ENCODE data around the gene FIZ1.
A peak's percentile ranks its signal among the peaks of the same experiment; 100 is the strongest.

Gene FIZ1

GRCh38 chr19:55611983-55612645 lies 12.8 kb upstream of the FIZ1 start:
- no peak for DNase-seq

GRCh38 chr19:55611300-55611982 lies 12.1 kb upstream of the FIZ1 start:
- DNase-seq, result no peak

GRCh38 chr19:55609326-55609725 lies 10.0 kb upstream of the FIZ1 start:
- no peak for DNase-seq

GRCh38 chr19:55606817-55607216 lies 7.5 kb upstream of the FIZ1 start:
- no peak for DNase-seq

- DNase-seq, result no peak
Observed at GRCh38 chr19:55606471-55606787, 7.1 kb upstream of the FIZ1 start.

GRCh38 chr19:55605637-55606470 lies 6.5 kb upstream of the FIZ1 start, which contains the start of gene ZNF865:
Gene ZNF865 (plus strand): TSS chr19:55605647. CDS start chr19:55613619, 7,972 bp downstream.
- peak; percentile 65 for DNase-seq

- DNase-seq, result peak; percentile 98
Observed at GRCh38 chr19:55605207-55605636, 5.9 kb upstream of the FIZ1 start.

- DNase-seq, result no peak
Observed at GRCh38 chr19:55603581-55604292, 4.4 kb upstream of the FIZ1 start.

GRCh38 chr19:55603115-55603514 lies 3.8 kb upstream of the FIZ1 start:
- no peak for DNase-seq

- no peak for DNase-seq
Observed at GRCh38 chr19:55602104-55603001, 3.0 kb upstream of the FIZ1 start.

GRCh38 chr19:55601084-55601483 lies 1.8 kb upstream of the FIZ1 start:
- no peak for DNase-seq

GRCh38 chr19:55600662-55601028 lies 1.3 kb upstream of the FIZ1 start:
- DNase-seq, result no peak

- peak; percentile 76 for DNase-seq
Observed at GRCh38 chr19:55599842-55600661, 735 bp upstream of the FIZ1 start, which contains the start of gene ZNF524. Gene ZNF524 (plus strand): TSS chr19:55600288. CDS start chr19:55602113, 1,825 bp downstream.

GRCh38 chr19:55598719-55599467 lies 424 bp downstream of the FIZ1 start:
- DNase-seq, result peak; percentile 93

GRCh38 chr19:55598034-55598433 lies 1.3 kb downstream of the FIZ1 start:
- no peak for DNase-seq

GRCh38 chr19:55597501-55597921 lies 1.8 kb downstream of the FIZ1 start:
- DNase-seq, result no peak

GRCh38 chr19:55596304-55596703 lies 3.0 kb downstream of the FIZ1 start:
- DNase-seq, result no peak

- no peak for DNase-seq
Observed at GRCh38 chr19:55594996-55595545, 4.2 kb downstream of the FIZ1 start.

GRCh38 chr19:55593096-55593772 lies 6.1 kb downstream of the FIZ1 start:
- DNase-seq, result no peak
